GM12873 (cell line): Measurements from ENCODE around the gene PTPRN2.

ENCODE experiments used
- TF ChIP-seq, protein P1 (sequence below): IDR thresholded peaks from 2 replicates; pipeline ENCODE4 v1.5.1; 2012; ENCODE audit warnings: low read depth, mild to moderate bottlenecking, moderate library complexity, low read length, control low read depth; ENCODE audit not compliant: insufficient read depth; ENCODE audit errors: missing control alignments

PTPRN2 gene

DNA sequence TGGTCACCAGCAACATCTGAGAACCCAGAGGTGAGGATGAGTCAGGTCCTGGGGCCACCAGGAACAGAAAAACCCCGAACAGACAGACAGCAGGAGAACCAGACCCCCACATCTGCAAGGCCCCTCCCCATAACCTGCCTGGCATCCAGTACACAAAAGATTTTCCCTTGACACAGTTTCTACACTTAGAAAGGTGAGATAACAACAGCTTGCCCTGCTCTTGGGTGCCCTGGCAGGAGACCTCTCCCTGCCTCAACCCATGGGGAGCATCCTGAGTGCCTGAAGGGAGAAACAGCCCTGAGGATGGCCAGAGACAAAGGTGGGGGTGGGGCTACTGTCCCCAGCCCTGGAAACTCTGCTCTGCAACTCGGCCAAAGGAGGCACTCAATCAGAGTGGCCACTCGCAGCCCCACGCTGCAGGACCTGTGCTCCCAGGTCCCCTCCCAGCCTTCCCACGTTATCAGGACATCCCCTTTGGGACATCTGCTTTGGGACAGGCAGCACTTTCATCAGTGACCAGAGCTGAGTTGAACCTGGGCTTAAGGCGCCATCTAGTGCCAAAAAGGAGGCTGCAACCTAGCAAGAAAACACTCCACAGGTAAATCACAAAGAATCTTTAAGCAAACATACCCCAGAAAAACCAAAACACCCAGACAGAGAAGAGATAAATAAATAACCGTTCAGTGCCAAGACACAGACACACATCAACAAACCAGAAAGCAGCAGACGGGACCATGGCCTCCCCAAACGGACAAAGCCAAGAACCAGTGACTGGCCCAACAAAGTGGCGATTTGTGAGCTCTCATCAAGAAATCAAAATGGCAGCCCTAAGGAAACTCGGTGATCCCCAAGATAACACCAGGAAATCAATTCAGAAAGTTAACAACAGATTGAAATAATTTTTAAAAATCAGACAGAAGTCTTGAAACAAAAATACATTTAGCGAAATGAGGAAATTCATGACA lies 233.7 kb downstream of the PTPRN2 start:
- TF ChIP-seq, protein P1, sequence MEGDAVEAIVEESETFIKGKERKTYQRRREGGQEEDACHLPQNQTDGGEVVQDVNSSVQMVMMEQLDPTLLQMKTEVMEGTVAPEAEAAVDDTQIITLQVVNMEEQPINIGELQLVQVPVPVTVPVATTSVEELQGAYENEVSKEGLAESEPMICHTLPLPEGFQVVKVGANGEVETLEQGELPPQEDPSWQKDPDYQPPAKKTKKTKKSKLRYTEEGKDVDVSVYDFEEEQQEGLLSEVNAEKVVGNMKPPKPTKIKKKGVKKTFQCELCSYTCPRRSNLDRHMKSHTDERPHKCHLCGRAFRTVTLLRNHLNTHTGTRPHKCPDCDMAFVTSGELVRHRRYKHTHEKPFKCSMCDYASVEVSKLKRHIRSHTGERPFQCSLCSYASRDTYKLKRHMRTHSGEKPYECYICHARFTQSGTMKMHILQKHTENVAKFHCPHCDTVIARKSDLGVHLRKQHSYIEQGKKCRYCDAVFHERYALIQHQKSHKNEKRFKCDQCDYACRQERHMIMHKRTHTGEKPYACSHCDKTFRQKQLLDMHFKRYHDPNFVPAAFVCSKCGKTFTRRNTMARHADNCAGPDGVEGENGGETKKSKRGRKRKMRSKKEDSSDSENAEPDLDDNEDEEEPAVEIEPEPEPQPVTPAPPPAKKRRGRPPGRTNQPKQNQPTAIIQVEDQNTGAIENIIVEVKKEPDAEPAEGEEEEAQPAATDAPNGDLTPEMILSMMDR, result peak; percentile 46

DNA sequence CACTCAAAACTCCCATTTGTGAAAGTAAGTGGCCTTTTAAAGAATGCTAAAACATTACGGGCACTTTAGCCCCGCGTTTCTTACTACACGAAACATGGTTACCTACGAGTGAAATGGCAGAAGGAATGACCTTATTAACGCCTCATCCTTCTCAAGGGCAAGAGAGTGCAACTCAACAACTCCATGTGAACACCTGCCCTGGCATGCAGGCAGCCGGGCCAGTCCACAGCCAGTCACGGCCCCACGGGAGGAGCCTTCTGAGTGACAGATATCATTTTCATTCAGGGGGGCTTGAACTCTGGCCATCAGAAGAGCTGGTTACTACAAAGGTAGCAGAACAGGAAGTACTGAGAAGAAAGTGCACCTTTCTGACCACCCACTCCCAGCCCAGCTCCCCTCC lies 236.1 kb downstream of the PTPRN2 start:
- TF ChIP-seq, protein P1, result no peak

DNA sequence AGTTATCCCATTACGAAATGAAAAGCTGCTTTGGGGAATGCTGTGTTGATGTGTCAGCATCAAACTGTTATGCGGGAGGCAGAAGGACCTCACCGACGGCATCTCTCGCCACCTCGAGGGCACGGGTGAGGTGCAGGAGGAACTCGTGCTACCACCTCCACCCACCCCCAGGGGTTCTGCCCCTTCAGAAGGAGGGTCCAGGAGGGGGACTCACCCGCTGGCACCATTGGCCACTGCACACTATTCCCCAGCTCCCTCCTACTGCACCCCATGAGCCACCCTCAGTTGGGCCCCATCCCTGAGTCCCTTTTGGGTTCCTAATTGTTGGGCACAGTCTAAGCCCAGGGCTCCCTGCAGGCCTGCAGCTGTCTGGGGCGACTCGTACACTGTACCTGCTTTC lies 236.6 kb downstream of the PTPRN2 start:
- TF ChIP-seq, protein P1, result no peak

DNA sequence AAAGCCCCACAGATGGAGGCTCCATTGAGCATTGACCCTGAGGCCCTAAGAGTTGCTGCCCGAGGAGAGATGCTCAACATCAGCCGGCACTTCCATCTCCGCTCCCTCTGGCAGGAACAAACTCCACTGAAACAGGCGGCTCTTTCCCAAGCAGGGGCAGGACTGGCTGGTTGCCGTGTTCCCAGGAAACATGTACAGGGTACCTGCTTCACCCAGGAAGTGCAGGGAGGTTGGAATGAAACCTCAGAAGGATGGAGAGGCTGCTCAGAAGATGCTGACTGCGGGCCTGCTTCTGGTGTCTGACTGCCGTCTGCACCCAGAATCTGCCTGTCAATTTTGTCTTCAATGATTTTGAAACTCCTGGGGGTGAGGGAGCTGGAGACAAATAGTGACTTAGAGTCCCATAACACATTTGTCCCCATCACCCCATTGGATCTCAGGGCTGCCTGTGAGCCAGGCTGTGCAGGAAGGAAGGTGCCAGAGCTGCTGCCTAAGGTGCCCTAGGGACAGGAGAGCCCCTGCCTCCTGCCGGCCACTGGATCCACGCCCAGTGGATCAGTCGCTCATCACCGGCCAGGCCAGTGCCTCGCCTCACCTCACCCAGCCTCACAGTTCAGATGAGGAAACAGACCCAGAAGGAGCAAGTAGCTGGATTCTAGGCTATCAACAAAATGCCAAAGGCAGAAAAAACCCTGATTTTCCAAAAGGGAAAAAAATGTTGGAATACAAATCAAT lies 237.3 kb downstream of the PTPRN2 start:
- TF ChIP-seq, protein P1, result no peak

DNA sequence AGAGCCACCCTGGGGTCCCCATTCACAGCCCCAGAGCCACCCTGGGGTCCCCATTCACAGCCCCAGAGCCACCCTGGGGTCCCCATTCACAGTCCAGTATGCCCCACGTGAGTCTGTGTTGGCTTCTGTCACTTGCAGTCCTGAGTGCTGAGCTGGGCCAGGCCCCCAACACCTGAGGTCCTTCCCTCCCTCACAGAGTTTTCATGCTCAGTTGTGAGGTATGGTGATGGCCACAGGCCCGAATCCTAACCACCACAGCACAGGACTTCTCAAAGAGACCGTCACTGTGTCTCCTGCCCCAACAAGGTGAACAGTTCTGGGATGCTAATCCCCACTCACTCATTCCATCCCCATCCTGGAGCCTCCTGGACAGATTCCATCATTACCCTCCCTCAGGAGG lies 239.2 kb downstream of the PTPRN2 start:
- TF ChIP-seq, protein P1, result no peak

DNA sequence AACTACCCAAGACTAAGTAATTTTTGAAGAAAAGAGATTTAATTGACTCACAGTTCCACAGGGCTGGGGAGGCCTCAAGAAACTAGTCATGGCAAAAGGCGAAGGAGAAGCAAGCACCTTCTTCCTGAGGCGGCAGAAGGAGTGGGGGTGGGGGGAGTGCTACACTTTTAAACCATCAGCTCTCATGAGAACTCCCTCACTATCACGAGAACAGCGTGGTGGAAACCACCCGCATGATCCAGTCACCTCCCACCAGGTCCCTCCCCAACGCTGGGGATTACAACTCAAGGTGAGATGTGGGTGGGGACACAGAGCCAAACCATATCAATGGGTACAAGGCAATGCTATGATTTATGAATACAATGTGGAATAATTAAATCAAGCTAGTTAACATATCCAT lies 241.9 kb downstream of the PTPRN2 start:
- TF ChIP-seq, protein P1, result no peak

DNA sequence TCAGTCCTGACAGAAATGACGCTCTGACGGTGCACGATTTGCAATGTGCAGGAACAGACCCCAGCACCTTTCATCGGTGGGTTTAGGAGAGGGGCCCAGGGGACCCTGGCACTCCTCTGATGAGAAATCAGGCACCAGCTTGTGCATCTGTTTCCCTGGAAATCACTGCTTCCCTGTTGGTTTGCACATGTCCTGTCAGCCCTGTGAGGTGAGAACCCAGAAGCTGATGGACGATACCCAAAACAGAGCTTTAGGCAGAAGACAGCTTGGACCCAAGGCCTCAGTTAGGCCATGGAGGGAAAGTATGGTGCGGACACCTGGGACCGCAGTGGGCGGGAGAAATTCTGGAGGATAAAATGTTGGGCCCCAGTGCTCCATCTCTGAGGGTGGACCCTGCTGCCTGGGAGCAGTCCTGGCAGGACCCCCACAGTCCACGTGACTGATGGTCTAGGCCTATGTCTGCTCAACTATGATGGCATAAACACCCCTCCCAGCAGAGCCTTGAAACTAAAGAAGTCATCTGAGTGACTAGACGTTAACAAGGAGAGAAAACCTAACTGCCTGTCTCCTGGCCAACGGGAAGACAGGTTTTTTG lies 242.8 kb downstream of the PTPRN2 start:
- TF ChIP-seq, protein P1, result no peak
